Measurements from ENCODE around the gene PCCA. TPM values are rescaled to one million over a fixed set of nuclear protein-coding genes. Genes with fewer than 3 reads are reported as not detected.

Gene PCCA
- total RNA-seq, 3 donors from 2014 or later, result 46.6 to 69.8 (median 64.7) TPM

GRCh38 chr13:100537486-100537885 lies 448.6 kb downstream of the PCCA start:
- Histone ChIP-seq H3K4me3 (no peak overlapping the region), H3K36me3 (no peaks in the 10 kb centered on the region), H3K9me3 (no peaks in the 10 kb centered on the region), H3K27me3 (no peaks in the 10 kb centered on the region), H3K27ac (no peak overlapping the region), H3K4me1 (no peaks in the 10 kb centered on the region)
- intact Hi-C loops (cut with DNase I; ENCODE audit: low total_unique reads), result no loop called here
- TF ChIP-seq POLR2AphosphoS5 (IDR thresholded peaks at IDR 0.05), result no peak
- TF ChIP-seq CTCF (IDR thresholded peaks at IDR 0.05), result no peak
- no peak for TF ChIP-seq POLR2A (IDR thresholded peaks at IDR 0.05)
- DNase-seq (ENCODE audit: low spot score in 2 of 2), result no peak

- Histone ChIP-seq H3K27ac (no peak overlapping the region), H3K4me3 (no peak overlapping the region), H3K36me3 (no peaks in the 10 kb centered on the region), H3K27me3 (no peaks in the 10 kb centered on the region), H3K4me1 (no peaks in the 10 kb centered on the region), H3K9me3 (no peaks in the 10 kb centered on the region)
- intact Hi-C loops (cut with DNase I; ENCODE audit: low total_unique reads), result no loop called here
- TF ChIP-seq CTCF (IDR thresholded peaks at IDR 0.05), result no peak
- TF ChIP-seq POLR2A (IDR thresholded peaks at IDR 0.05), result no peak
- no peak for TF ChIP-seq POLR2AphosphoS5 (IDR thresholded peaks at IDR 0.05)
- no peak for DNase-seq (ENCODE audit: low spot score in 2 of 2)
Observed at GRCh38 chr13:100537951-100538462, 449.1 kb downstream of the PCCA start.

- intact Hi-C loops (cut with DNase I; ENCODE audit: low total_unique reads), result no loop called here
- H3K27me3 ChIP-seq, result no peaks in the 10 kb centered on the region
- no peak overlapping the region for H3K4me3 ChIP-seq
- no peak for TF ChIP-seq CTCF (IDR thresholded peaks at IDR 0.05)
- no peak for TF ChIP-seq POLR2AphosphoS5 (IDR thresholded peaks at IDR 0.05)
- no peak for TF ChIP-seq POLR2A (IDR thresholded peaks at IDR 0.05)
- no peak overlapping the region for H3K27ac ChIP-seq
- H3K9me3 ChIP-seq, result no peaks in the 10 kb centered on the region
- H3K4me1 ChIP-seq, result no peaks in the 10 kb centered on the region
- no peaks in the 10 kb centered on the region for H3K36me3 ChIP-seq
- no peak for DNase-seq (ENCODE audit: low spot score in 2 of 2)
Observed at GRCh38 chr13:100540621-100541020, 451.7 kb downstream of the PCCA start.

- Histone ChIP-seq H3K9me3 (no peaks in the 10 kb centered on the region), H3K27ac (no peak overlapping the region), H3K4me1 (no peaks in the 10 kb centered on the region), H3K4me3 (no peak overlapping the region), H3K36me3 (no peaks in the 10 kb centered on the region), H3K27me3 (no peaks in the 10 kb centered on the region)
- DNase-seq (ENCODE audit: low spot score in 2 of 2), result no peak
- intact Hi-C loops (cut with DNase I; ENCODE audit: low total_unique reads), result no loop called here
- TF ChIP-seq POLR2A (IDR thresholded peaks at IDR 0.05), result no peak
- TF ChIP-seq POLR2AphosphoS5 (IDR thresholded peaks at IDR 0.05), result no peak
- TF ChIP-seq CTCF (IDR thresholded peaks at IDR 0.05), result no peak
Observed at GRCh38 chr13:100541897-100542825, 453.3 kb downstream of the PCCA start.

GRCh38 chr13:100542826-100543156 lies 453.9 kb downstream of the PCCA start:
- intact Hi-C loops (cut with DNase I; ENCODE audit: low total_unique reads), result no loop called here
- no peak overlapping the region for H3K27ac ChIP-seq
- no peak overlapping the region for H3K4me3 ChIP-seq
- peak in 2 of 3 donors; percentile 30 to 40 for TF ChIP-seq CTCF (IDR thresholded peaks at IDR 0.05)
- TF ChIP-seq POLR2AphosphoS5 (IDR thresholded peaks at IDR 0.05), result no peak
- no peak for DNase-seq (ENCODE audit: low spot score in 2 of 2)
- H3K27me3 ChIP-seq, result no peaks in the 10 kb centered on the region
- H3K36me3 ChIP-seq, result no peaks in the 10 kb centered on the region
- H3K4me1 ChIP-seq, result peaks cover 0 to 4% of the 10 kb centered on the region in 2 donors
- no peaks in the 10 kb centered on the region for H3K9me3 ChIP-seq

Measured in breast epithelium (tissue), 4 donors.